A204.1 (cell line): ENCODE measurements around the gene AKR1C1.
"Not testable (repeated sequence)": the region's sequence is repeated elsewhere in the genome, so short reads cannot be mapped to it uniquely, and the experiment has no call there.

Experiments used
- FAIRE-seq: peaks from 2 replicates; lab custom pipeline; 2012; peaks lifted over from hg19 to GRCh38; lab: Jason Lieb, UNC

The AKR1C1 gene

DNA sequence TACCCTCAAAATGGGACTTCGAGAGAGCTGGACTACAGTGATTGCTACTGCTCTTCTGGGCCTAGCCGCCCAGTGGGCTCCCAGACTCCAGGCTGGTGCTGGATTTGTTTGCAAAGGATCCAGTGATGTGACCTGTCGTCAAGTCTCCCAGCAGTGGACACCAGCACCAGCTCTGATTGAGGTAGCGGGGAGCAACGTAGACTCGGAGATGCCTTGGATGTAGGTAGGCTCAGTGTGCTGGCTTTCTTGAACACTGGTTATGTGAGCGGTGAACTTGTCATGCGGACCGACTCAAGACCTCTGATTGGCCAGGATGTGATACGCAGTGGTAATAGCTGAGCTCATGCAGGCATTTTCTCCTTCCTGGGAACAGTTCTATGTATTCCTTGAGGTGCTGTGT lies 21.0 kb downstream of the AKR1C1 start:
- no peak for FAIRE-seq

DNA sequence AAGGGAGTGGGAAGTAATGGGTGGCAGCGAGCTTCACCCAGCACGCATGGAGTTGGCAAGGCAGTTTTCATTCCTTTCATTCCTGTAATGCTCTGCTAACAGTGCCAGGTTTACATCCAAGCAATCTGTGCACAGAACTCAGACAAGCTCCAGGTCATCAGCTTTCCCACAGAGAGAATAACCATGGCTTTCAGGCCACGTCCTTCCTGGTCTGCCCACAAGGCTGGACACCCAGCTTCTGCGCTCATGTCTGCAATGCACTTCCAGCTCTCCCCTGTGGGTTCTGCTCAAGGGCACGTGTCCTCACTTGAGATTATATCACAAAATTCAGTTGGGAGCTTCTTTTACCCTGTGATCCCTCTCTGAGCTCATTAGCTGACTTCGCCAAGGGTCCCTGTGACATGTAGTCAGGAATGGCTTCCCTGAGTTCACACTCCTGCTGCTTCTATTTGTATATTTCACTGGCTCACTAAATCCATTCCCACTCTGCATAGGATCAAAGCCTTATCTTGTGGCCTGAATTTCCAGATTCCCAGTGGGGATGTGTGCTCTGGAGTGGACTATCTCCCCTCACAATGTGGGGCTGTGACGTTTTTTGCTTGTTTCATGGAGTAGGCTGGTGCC lies 21.9 kb downstream of the AKR1C1 start:
- no peak for FAIRE-seq

DNA sequence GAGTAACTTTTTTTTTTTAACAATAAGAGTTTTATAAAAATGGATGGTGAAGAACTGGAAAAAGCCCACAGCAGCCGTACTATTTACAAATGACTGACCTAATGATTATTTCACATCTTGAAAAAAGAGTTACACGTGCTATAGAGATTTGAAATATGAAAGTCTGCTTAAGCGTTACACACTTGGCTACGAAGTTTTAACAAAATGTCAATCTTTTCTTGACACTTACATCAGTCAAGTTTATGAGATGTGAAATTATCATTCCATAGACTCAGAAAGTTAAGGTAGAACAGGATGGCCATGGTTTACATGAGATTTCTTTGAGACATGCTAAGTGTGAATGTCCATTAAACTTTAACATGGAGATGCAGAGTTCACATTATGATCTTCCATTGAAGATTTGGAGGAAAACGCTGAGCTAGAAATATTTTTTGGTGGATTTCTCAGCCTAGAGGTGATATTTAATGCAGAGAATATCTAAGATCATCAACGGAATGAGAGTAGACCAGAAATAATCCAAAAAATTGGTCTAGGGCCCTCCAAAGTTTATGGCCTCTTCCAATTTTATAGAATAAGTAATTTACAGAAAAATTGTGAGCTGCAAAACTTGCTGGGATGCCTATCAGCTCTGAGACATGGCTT lies 24.9 kb downstream of the AKR1C1 start:
- not testable (repeated sequence) for FAIRE-seq

DNA sequence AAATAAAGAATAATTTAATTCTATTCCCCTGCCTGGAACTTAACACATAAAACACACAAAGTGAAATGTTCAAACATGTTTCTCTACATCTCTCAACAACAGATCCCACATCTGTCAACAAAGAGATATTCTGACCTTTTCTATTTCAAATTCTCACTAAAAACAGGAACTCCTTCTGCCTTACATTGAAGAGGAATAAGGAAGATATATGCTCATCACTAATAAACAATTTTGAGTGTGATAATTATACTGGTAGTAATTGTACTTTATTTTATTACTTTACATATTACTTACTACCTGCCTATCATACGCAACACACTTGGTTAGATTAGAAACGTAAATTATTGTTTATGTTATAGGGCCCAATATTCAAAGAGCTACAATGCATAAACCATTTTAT lies 27.0 kb downstream of the AKR1C1 start:
- no peak for FAIRE-seq

DNA sequence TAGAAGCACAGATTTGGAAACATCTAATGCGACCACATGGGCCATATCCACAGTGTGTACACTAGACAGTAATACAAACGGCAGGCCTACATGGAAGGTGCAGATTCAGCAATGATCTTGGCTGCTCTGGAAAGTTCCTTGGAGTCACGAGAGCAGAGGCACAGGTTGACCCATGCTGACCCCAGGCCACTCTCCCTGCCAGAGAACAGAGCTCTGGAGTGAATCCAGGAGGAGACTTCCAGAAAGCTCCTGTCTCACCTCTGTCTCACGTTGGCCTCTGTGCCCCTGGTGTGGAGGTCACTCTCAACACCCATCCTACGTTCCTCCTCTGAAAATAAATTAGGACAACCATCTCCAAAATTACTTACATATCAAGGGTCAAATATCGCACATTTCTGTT lies 28.2 kb downstream of the AKR1C1 start:
- not testable (repeated sequence) for FAIRE-seq

DNA sequence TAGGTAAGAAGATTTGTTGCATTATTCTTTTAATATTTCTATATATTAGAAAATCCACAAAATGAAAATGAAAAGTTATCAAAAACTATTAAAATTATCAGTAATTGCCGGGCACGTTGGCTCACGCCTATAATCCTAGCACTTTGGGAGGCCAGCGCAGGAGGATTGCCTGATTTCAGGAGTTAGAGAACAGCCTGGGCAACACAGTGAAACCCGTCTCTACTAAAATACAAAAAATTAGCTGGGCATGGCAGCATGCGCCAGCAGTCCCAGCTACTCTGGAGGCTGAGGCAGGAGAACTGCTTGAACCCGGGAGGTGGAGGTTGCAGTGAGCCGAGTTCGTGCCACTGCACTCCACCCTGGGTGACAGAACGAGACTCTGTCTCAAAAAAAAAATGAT lies 29.3 kb downstream of the AKR1C1 start:
- not testable (repeated sequence) for FAIRE-seq

DNA sequence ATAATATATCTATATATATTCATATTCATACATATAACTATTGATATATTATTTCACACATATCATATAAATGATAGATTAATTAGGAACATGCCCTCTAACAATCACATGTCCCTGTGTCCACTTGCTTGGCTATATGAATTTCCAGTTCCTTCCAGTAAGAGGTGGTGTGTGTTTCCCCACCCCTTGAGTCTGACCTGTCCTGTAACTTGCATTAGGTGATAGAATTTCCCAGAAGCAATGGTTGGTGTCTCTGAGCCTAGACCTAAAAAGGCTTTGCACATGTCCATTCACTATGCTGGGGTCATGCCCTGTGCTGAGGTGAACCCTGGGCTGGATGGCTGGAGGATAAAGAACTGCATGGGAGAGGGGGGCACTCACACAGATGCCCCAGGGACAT lies 31.0 kb downstream of the AKR1C1 start:
- FAIRE-seq, result not testable (repeated sequence)

DNA sequence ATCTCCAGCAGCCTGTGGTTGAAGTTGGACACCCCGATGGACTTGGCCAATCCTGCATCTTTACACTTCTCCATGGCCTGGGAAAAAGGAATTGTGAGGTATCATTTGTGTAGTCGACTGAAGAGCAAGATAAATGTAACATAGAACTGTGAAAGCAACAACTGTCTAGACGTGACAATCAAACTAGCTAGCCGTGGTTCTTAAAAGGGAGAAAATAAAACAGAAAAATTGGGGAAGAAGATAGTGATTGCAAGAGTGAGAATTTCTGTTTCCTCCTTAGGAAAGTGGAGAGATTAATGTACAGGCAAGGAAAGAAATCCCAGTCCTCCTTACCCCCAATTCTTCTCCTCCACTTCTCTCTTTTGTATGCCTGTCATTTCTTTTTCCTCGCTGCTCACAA lies 35.5 kb downstream of the AKR1C1 start:
- FAIRE-seq, result no peak

DNA sequence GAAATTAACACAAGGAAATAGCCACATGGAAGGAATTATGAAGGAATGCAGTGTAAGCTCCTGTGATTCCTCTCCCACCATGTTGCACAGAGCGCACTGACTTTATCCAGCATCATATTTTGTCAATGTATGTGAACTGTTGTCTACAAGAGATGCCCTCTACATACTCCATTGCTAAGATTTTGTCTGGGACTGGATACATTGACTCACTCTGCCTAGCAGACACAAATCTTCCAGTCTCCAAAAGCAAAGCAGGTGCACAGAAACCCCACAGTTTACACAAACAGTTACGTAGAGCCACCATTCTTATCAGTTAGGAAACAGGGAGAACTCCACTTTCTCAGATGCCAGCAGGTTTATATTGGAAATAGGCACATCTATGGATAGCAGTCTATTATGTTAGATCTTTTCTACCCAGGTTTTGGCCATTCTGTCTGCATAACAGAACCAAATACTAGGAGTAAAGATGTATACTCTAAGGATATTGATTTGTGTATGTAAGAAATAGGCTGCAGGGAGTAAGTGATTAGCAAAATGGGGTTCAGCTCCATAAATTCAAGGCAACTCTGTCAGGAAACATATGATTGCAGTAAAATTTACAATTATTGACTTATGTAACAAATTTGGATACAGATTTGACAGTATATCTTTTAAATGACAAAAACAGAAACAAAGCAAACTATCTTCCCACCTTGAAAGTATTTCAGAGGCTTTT lies 39.0 kb downstream of the AKR1C1 start:
- FAIRE-seq, result no peak

DNA sequence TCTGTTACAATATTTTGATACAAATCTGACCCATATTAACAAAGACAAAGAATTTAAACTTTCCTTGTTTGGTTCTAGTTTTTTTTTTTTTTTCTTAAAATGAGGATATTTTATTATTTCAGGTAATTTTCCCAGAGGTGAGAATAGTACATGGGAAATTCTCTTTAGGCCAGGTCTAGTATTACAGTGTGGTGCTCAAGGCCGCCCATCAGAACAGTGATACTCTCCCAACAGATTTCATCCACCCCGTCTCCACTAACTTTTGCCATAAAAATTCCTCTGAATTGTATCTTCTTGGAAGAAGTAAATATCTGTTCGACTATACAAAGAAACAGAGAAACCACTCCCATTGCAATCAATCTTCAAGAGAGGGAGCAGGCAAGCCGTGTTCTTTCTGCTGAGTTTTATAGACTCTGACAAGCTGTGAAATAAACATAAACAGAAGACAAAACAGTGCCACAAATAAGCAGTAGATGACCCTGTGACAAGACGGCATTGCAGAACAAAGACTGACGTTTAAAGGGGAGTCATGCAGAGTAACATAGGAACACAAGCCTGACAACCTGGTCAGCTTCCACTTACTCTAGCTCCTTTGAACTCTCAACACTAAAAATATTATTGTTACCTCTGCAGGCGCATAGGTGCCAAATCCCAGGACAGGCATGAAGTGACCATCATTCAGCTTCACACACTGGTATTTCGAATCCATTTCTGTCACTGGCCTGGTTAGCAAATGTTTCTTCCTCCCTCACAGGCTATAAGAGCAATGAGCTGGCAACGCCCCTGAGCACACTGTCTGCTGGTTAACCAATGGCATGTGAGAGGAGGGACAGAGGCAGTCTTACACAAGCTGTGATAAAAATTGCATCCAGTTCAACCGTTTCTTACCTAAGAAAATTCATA lies 40.2 kb downstream of the AKR1C1 start, which contains the start of gene AKR1C2:
Gene AKR1C2 (minus strand): TSS at position 731 of the 903 bp plus-strand sequence. CDS start 22 bp downstream, at position 709.
- not testable (repeated sequence) for FAIRE-seq

DNA sequence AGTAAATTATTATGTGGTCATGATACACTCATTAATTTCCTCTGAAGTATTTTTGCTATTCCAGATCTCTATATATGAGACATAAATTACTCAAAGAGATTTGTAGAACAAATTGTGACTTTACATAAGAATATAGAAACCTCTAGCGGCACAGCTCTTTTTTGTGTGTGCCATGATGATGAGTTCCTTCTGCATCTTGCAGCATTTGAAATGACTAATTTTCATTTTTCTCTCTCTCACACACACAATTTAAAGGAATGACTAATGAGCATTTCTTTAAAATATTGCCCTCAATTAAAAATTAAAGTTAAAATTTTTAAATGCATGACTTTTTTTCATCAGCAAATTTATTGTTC lies 40.8 kb downstream of the AKR1C1 start:
- FAIRE-seq, result not testable (repeated sequence)

DNA sequence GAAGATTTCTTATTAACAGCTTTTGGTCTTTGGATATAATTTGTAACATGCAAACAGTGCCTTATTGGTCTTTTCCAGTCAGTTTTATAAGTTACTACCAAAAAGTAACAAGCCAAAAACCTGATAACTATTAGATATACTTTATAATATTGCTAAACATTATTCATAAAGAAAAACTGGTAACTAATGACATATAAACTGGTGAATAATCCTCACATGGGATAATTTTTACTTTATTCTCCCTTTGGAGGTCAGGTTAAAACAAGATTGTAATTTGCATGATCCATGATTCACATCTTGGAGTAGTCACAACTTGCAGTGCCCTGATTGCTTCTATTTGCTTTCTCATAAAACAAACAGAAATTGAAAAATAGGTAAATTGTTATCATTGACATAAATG lies 41.3 kb downstream of the AKR1C1 start:
- FAIRE-seq, result not testable (repeated sequence)

DNA sequence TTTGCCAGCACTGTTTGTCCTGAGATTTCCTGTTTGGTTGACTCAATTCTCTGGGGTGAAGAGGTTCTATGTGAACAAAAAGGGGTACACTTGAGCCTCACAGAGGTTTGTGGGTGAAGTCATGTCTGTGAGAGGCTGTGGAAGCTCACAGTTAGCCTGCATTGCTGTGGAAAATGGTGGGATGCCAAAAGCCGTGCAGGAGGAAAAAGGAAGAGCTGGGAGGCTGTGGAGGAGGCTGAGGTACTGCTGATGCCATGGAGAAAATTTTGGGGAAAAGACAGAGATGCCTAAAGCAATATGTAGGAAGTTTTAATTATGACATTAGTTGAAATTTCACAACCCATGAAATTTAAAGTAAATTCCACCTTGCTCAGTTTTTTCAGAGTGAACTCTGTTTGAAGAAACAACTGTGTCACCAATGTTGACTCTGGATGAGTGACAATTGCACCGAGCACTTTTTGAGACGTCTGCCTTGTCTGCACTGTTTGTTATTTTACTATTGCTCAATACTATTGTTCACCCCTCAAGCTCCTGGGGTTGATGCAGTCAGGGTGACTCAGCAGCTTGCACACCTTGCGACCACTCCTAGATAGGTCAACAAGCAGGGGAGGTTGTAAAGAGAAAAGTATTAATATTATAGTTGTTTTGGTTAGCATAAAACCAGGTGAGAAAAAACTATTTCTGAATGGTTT lies 45.8 kb downstream of the AKR1C1 start:
- FAIRE-seq, result not testable (repeated sequence)

DNA sequence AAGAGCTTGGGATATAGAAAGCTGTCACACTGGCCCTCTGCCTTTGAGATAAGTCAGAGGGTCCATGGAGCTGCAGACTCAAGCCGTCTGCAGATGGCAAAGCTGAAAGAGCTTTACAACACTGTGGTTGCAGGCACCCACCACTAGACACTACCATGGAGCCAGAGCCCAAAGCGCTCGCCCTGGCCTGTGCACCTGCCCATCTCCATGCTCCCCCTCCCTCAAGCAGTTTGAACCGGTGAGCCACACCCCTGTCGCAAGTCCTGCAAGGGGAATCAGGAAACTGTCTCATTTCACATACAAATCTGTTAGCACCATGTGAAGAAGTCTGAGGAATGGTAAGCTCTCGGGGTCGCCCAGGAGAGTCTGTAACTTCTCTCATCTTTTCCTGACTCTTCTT lies 46.8 kb downstream of the AKR1C1 start:
- FAIRE-seq, result not testable (repeated sequence)

DNA sequence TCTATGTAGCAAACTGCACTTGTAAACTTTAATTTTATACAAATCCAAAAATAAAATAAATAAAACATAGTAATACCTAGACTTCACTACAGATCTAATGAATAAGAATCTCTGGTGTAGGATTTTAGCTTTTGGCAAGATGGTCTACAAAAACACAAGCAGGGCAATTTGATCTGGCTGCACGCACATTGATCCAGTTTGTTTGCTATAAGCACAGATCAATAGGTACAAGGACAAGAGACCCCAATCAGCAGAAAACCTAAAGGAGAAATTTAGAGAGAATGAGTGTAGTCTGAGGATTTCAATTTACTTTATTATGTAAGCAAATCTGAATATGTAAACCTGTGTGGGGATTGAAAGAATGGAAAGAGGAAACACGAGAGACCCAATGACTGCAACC lies 48.2 kb downstream of the AKR1C1 start:
- not testable (repeated sequence) for FAIRE-seq

DNA sequence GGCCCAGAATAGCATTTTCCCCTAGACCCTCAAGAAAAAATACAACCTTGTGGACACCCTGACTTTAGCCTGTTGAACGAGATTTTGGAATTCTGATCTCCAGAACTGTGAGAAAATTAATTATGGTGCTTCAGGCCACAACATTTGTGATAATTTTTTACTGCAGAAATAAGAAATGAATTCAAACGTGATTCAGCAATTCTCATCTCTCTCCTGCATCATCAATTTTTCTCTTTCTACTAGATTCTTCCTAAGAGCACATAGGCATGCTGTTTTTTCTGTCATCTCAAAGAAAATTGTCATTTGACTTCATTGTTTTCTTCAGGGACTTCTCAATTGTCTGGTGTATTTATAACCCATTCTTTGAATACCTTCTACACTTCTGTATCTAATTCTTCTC lies 49.4 kb downstream of the AKR1C1 start:
- no peak for FAIRE-seq

DNA sequence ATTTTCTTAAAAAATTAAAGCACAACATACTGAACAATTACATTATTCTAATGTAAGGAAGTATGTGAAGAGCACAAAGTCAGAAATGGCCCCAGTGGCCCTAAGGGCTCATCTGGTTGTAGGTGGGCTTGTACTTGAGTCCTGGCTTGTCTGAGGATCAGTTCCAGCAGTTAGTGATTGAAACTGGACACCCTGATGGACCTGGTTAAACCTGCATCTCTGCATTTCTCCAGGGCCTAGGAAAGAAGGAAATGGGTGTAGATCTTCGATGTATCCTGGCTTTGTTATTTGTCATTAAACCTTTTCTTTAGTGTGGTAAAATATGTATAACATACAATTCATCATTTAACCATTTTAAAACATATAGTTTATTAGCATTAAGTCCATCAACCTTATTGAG lies 50.2 kb downstream of the AKR1C1 start:
- FAIRE-seq, result no peak

DNA sequence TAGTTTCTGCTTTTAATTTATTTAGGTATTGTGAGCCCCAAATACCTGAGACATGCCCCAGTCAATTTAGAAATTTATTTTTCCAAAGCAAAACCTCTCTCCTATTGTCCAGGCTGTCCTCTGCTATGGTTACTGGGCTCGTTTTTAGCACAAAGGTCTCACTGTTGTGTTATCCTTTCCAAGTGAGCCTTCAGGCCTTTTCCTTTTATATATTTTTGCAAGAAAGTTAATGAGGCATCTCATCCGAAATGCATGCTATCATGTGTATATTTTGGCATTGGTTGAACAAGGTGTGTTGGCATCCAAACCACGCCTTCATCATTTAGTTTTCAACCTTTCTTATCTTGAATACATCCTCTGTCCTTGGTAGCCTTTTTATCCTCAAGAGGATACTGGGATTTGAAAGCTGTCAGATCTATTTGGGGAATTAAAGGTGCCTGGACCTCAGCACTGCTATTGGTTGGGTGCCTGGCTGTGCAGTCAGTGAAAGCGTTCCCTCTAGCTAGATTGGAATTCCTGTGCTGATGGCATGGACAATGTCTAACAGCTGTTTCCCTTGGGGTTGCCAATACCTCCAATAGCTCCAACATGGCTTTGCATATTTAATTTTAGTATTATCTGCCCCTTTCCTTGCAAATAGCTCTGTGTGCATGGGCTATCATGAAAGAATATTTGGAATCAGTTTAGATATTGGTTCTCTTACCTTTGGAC lies 51.1 kb downstream of the AKR1C1 start:
- not testable (repeated sequence) for FAIRE-seq

DNA sequence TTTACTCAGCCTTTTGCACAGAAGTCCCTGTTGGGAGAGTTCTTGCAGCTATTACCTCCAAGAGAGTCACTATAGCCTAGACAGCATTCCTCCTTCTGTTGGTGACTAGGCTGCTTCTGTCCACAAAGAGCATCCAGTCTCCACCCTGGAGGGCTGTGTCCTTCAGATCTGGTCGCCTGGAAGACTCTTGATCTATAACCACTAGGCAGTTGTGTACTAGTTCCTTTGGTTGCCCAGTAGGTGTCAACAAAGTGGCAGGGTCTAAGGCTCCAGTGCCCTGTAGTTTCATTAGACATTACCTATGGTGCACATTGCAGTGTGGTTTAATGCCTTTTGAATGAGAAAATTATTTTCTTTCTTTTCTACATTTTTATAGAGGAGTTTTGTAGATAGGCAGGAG lies 51.7 kb downstream of the AKR1C1 start:
- FAIRE-seq, result no peak

DNA sequence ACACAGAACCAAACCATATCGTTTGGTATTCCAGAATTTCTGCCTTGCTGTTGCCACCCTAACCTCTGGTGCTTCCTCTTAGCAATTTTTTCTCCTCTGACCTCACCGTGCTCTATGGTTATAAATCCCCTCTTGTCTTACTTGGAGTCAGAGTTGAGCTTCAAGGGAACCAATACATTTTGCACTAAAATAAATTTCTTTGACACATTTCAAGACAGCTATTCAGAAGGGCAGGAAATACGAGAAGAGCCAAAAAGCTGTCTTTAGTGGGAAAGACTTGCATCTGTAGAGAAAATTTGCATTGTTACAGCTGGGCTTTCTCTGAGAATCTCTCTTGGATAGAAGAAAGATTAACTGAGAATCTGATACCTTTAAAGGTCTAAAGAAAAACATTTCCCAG lies 54.9 kb downstream of the AKR1C1 start:
- FAIRE-seq, result no peak

DNA sequence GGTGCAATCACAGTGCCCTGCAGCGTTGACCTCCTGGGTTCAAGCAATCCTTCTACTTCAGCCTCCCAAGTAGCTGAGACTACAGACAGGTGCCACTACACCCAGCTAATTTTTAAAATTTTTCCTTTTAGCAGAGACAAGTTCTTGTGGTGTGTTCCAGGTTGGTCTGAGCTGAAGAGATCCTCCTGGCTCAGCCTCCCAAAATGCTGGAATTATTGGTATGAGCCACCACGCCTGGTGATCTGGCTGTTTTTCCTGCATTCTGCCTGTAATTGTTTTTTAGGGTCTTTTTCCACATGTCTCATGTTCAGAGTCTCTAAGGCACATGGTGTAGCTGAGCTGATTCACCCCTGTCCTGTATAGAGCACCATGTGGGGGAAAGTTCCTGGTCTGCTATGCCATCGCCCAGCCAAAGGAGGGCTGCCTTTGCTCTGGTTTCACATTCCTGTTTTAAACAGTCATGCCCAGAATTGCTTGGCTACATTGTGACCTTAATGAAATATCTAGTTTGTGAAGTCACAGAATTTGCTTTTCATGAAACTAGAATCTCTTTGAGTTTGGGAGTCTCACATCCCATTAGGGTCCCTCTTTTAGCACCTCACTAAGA lies 55.6 kb downstream of the AKR1C1 start:
- not testable (repeated sequence) for FAIRE-seq
